GM12874 (cell line): ENCODE data around the gene PRSS2.

Source experiments
- CTCF ChIP-seq: IDR thresholded peaks from 2 replicates; pipeline ENCODE4 v1.5.1; 2011; ENCODE audit warnings: low read depth, mild to moderate bottlenecking, control low read depth, low read length, moderate library complexity; ENCODE audit not compliant: insufficient read depth

PRSS2 gene

GRCh38 chr7:142806022-142806356, 35.2 kb downstream of the PRSS2 start:
- TF ChIP-seq CTCF, result no peak

GRCh38 chr7:142806957-142807356, 36.2 kb downstream of the PRSS2 start:
- TF ChIP-seq CTCF, result no peak

GRCh38 chr7:142807855-142808460, 37.2 kb downstream of the PRSS2 start:
- no peak for TF ChIP-seq CTCF

GRCh38 chr7:142808461-142808801, 37.7 kb downstream of the PRSS2 start:
- no peak for TF ChIP-seq CTCF

GRCh38 chr7:142808802-142809583, 38.2 kb downstream of the PRSS2 start:
- no peak for TF ChIP-seq CTCF

- no peak for TF ChIP-seq CTCF
These were observed 38.9 kb downstream of the PRSS2 start for GRCh38 chr7:142809671-142810070.

- TF ChIP-seq CTCF, result peak; percentile 44
These were observed 40.5 kb downstream of the PRSS2 start for GRCh38 chr7:142811154-142811737.
